ENCODE measurements around the gene PSMA4.
"Not testable (repeated sequence)": the region's sequence is repeated elsewhere in the genome, so short reads cannot be mapped to it uniquely, and the experiment has no call there.

Gene PSMA4

GRCh38 chr15:78537266-78537905 lies 2.9 kb upstream of the PSMA4 start:
- H3K27ac Mint-ChIP-seq = no peak overlapping the region

GRCh38 chr15:78538358-78538757 lies 1.9 kb upstream of the PSMA4 start:
- peaks cover 3% of the 10 kb centered on the region for H3K27me3 Mint-ChIP-seq (ENCODE audit: low read depth)
- no peak overlapping the region for H3K27ac Mint-ChIP-seq
- no peak overlapping the region for H3K4me3 Mint-ChIP-seq
- H3K4me1 Mint-ChIP-seq (ENCODE audit: low read depth) = peaks cover 26% of the 10 kb centered on the region
- H3K36me3 Mint-ChIP-seq (ENCODE audit: low read depth) = peaks cover 21% of the 10 kb centered on the region
- DNase-seq (ENCODE audit: low spot score) = no peak
- no peaks in the 10 kb centered on the region for H3K9me3 Mint-ChIP-seq

More at GRCh38 chr15:78537266-78537905, 2.9 kb upstream of the PSMA4 start:
- Mint-ChIP-seq H3K27me3 (ENCODE audit: low read depth) (peaks cover 3% of the 10 kb centered on the region), H3K4me3 (no peak overlapping the region), H3K4me1 (ENCODE audit: low read depth) (peaks cover 19% of the 10 kb centered on the region), H3K9me3 (no peaks in the 10 kb centered on the region), H3K36me3 (ENCODE audit: low read depth) (peaks cover 12% of the 10 kb centered on the region)
- no peak for DNase-seq (ENCODE audit: low spot score)

- Mint-ChIP-seq H3K4me3 (peak overlapping the region; percentile 91), H3K27ac (peak overlapping the region; percentile 97), H3K36me3 (ENCODE audit: low read depth) (peaks cover 27% of the 10 kb centered on the region), H3K4me1 (ENCODE audit: low read depth) (peaks cover 29% of the 10 kb centered on the region)
- H3K9me3 Mint-ChIP-seq; DNase-seq (ENCODE audit: low spot score); H3K27me3 Mint-ChIP-seq (ENCODE audit: low read depth): not testable (repeated sequence)
Measured at GRCh38 chr15:78539464-78540140, 642 bp upstream of the PSMA4 start.

GRCh38 chr15:78540871-78541743 lies 863 bp downstream of the PSMA4 start:
- DNase-seq (ENCODE audit: low spot score) = peak; percentile 20
- peaks cover 39% of the 10 kb centered on the region for H3K36me3 Mint-ChIP-seq (ENCODE audit: low read depth)

GRCh38 chr15:78541744-78542034 lies 1.4 kb downstream of the PSMA4 start:
- H3K4me3 Mint-ChIP-seq = peak overlapping the region; percentile 91
- H3K27ac Mint-ChIP-seq = peak overlapping the region; percentile 97
- H3K36me3 Mint-ChIP-seq (ENCODE audit: low read depth) = peaks cover 42% of the 10 kb centered on the region
- no peak for DNase-seq (ENCODE audit: low spot score)
- H3K9me3 Mint-ChIP-seq = no peaks in the 10 kb centered on the region
- H3K27me3 Mint-ChIP-seq (ENCODE audit: low read depth) = no peaks in the 10 kb centered on the region
- H3K4me1 Mint-ChIP-seq (ENCODE audit: low read depth) = peaks cover 30% of the 10 kb centered on the region

More at GRCh38 chr15:78540871-78541743, 863 bp downstream of the PSMA4 start:
- peak overlapping the region; percentile 97 for H3K27ac Mint-ChIP-seq
- H3K9me3 Mint-ChIP-seq = no peaks in the 10 kb centered on the region
- no peaks in the 10 kb centered on the region for H3K27me3 Mint-ChIP-seq (ENCODE audit: low read depth)
- H3K4me3 Mint-ChIP-seq = peak overlapping the region; percentile 91
- peaks cover 30% of the 10 kb centered on the region for H3K4me1 Mint-ChIP-seq (ENCODE audit: low read depth)

GRCh38 chr15:78542647-78543046 lies 2.4 kb downstream of the PSMA4 start:
- H3K27ac Mint-ChIP-seq = peak overlapping the region; percentile 72
- H3K9me3 Mint-ChIP-seq = no peaks in the 10 kb centered on the region
- DNase-seq (ENCODE audit: low spot score) = no peak
- peak overlapping the region; percentile 91 for H3K4me3 Mint-ChIP-seq
- peaks cover 30% of the 10 kb centered on the region for H3K4me1 Mint-ChIP-seq (ENCODE audit: low read depth)
- no peaks in the 10 kb centered on the region for H3K27me3 Mint-ChIP-seq (ENCODE audit: low read depth)
- peaks cover 49% of the 10 kb centered on the region for H3K36me3 Mint-ChIP-seq (ENCODE audit: low read depth)

GRCh38 chr15:78550194-78550593 lies 9.9 kb downstream of the PSMA4 start:
- Mint-ChIP-seq H3K4me3 (no peak overlapping the region), H3K27ac (no peak overlapping the region), H3K9me3 (no peaks in the 10 kb centered on the region), H3K4me1 (ENCODE audit: low read depth) (no peaks in the 10 kb centered on the region), H3K27me3 (ENCODE audit: low read depth) (no peaks in the 10 kb centered on the region), H3K36me3 (ENCODE audit: low read depth) (peaks cover 42% of the 10 kb centered on the region)
- no peak for DNase-seq (ENCODE audit: low spot score)

GRCh38 chr15:78550815-78551214 lies 10.6 kb downstream of the PSMA4 start:
- Mint-ChIP-seq H3K9me3 (no peaks in the 10 kb centered on the region), H3K4me1 (ENCODE audit: low read depth) (no peaks in the 10 kb centered on the region), H3K4me3 (no peak overlapping the region), H3K36me3 (ENCODE audit: low read depth) (peaks cover 35% of the 10 kb centered on the region), H3K27ac (no peak overlapping the region), H3K27me3 (ENCODE audit: low read depth) (no peaks in the 10 kb centered on the region)
- no peak for DNase-seq (ENCODE audit: low spot score)

GRCh38 chr15:78551902-78552301 lies 11.7 kb downstream of the PSMA4 start:
- Mint-ChIP-seq H3K27me3 (ENCODE audit: low read depth) (no peaks in the 10 kb centered on the region), H3K36me3 (ENCODE audit: low read depth) (peaks cover 27% of the 10 kb centered on the region), H3K27ac (no peak overlapping the region), H3K9me3 (no peaks in the 10 kb centered on the region), H3K4me3 (no peak overlapping the region), H3K4me1 (ENCODE audit: low read depth) (no peaks in the 10 kb centered on the region)
- DNase-seq (ENCODE audit: low spot score) = no peak

- Mint-ChIP-seq H3K9me3 (no peaks in the 10 kb centered on the region), H3K4me1 (ENCODE audit: low read depth) (no peaks in the 10 kb centered on the region), H3K36me3 (ENCODE audit: low read depth) (peaks cover 23% of the 10 kb centered on the region), H3K4me3 (no peak overlapping the region), H3K27ac (no peak overlapping the region), H3K27me3 (ENCODE audit: low read depth) (no peaks in the 10 kb centered on the region)
- no peak for DNase-seq (ENCODE audit: low spot score)
Measured at GRCh38 chr15:78552597-78552996, 12.4 kb downstream of the PSMA4 start.

- not testable (repeated sequence) for H3K9me3 Mint-ChIP-seq; H3K4me1 Mint-ChIP-seq (ENCODE audit: low read depth); H3K4me3 Mint-ChIP-seq; DNase-seq (ENCODE audit: low spot score); H3K27ac Mint-ChIP-seq; H3K36me3 Mint-ChIP-seq (ENCODE audit: low read depth)
- peaks cover 13% of the 10 kb centered on the region for H3K27me3 Mint-ChIP-seq (ENCODE audit: low read depth)
Measured at GRCh38 chr15:78560201-78560600, 20.0 kb downstream of the PSMA4 start.

- no peaks in the 10 kb centered on the region for H3K36me3 Mint-ChIP-seq (ENCODE audit: low read depth)
- no peak overlapping the region for H3K27ac Mint-ChIP-seq
- DNase-seq (ENCODE audit: low spot score) = no peak
- peaks cover 16% of the 10 kb centered on the region for H3K4me1 Mint-ChIP-seq (ENCODE audit: low read depth)
- H3K27me3 Mint-ChIP-seq (ENCODE audit: low read depth) = peaks cover 19% of the 10 kb centered on the region
- no peaks in the 10 kb centered on the region for H3K9me3 Mint-ChIP-seq
- no peak overlapping the region for H3K4me3 Mint-ChIP-seq
Measured at GRCh38 chr15:78561490-78561889, 21.2 kb downstream of the PSMA4 start.

GRCh38 chr15:78563092-78563491 lies 22.8 kb downstream of the PSMA4 start:
- Mint-ChIP-seq H3K27ac (no peak overlapping the region), H3K9me3 (no peaks in the 10 kb centered on the region), H3K4me1 (ENCODE audit: low read depth) (peaks cover 25% of the 10 kb centered on the region), H3K27me3 (ENCODE audit: low read depth) (peaks cover 28% of the 10 kb centered on the region), H3K4me3 (no peak overlapping the region), H3K36me3 (ENCODE audit: low read depth) (no peaks in the 10 kb centered on the region)
- no peak for DNase-seq (ENCODE audit: low spot score)

GRCh38 chr15:78564743-78565096 lies 24.5 kb downstream of the PSMA4 start:
- Mint-ChIP-seq H3K9me3 (no peaks in the 10 kb centered on the region), H3K27me3 (ENCODE audit: low read depth) (peaks cover 22% of the 10 kb centered on the region), H3K36me3 (ENCODE audit: low read depth) (no peaks in the 10 kb centered on the region), H3K4me3 (peak overlapping the region; percentile 88), H3K4me1 (ENCODE audit: low read depth) (peaks cover 25% of the 10 kb centered on the region), H3K27ac (peak overlapping the region; percentile 60)
- DNase-seq (ENCODE audit: low spot score) = no peak
